K562 (cell line): ENCODE measurements around the gene OR10H5. TPM values are rescaled to one million over a fixed set of nuclear protein-coding genes. Genes with fewer than 3 reads are reported as not detected.

ENCODE experiments used
- ARID1B ChIP-seq: fragments of 450-650 bp; IDR thresholded peaks from 2 replicates; pipeline ENCODE4 v1.6.1; 2016; ENCODE audit warnings: antibody characterized with exemption, mild to moderate bottlenecking, inconsistent platforms
- CEBPB ChIP-seq: fragments of 450-650 bp; IDR thresholded peaks from 2 replicates; pipeline ENCODE4 v1.6.1; 2016; ENCODE audit warnings: missing genetic modification characterization, missing compliant biosample characterization
- DMBX1 ChIP-seq: fragments of 250-450 bp; sonication (Bioruptor Pico); IDR thresholded peaks from 2 replicates; pipeline ENCODE4 v1.8.0; 2022; ENCODE audit warnings: inconsistent platforms, mild to moderate bottlenecking, moderate library complexity, borderline replicate concordance
- ESRRA ChIP-seq: fragments of 450-650 bp; IDR thresholded peaks from 2 replicates; pipeline ENCODE4 v1.6.1; 2014; ENCODE audit warnings: low read depth, mild to moderate bottlenecking, moderate library complexity, borderline replicate concordance
- KDM1A ChIP-seq, 2 experiments: fragments of 450-650 bp; IDR thresholded peaks; 2 replicates each; pipeline ENCODE4 v1.6.1; 2016; ENCODE audit warnings: mild to moderate bottlenecking in 2 of 2
- POLR2AphosphoS5 ChIP-seq: IDR thresholded peaks from 2 replicates; pipeline ENCODE4 v1.6.1; 2011; ENCODE audit warnings: mild to moderate bottlenecking, low read depth, low read length, moderate library complexity; ENCODE audit not compliant: control insufficient read depth, insufficient read depth
- SMARCA4 ChIP-seq: fragments of 450-650 bp; IDR thresholded peaks from 2 replicates; pipeline ENCODE4 v1.6.1; 2016
- TEAD1 ChIP-seq, 2 experiments: fragments of 450-650 bp in 1 of 2; sonication (generic) in 1 of 2; formaldehyde crosslinking; IDR thresholded peaks; 2 replicates each; pipeline versions ENCODE4 v1.4.0 to v1.8.0; 2020 to 2022; ENCODE audit warnings: mild to moderate bottlenecking in 2 of 2, missing genetic modification reagents in 1 of 2
- YY1 ChIP-seq, 3 experiments: IDR thresholded peaks; 2 replicates each; pipeline ENCODE4 v1.6.1; 2011; ENCODE audit warnings: low read length in 2 of 3, mild to moderate bottlenecking in 2 of 3, moderate library complexity in 2 of 3, borderline replicate concordance in 1 of 3, control low read depth in 1 of 3, low read depth in 1 of 3; ENCODE audit not compliant: insufficient read depth in 3 of 3, insufficient replicate concordance in 2 of 3, control insufficient read depth in 1 of 3, insufficient read length in 1 of 3; ENCODE audit errors: extremely low read depth in 1 of 3
- ZNF766 ChIP-seq: fragments of 200-800 bp; sonication (Bioruptor generic); conservative IDR thresholded peaks from 2 replicates; pipeline ENCODE4 v1.6.1; 2016; ENCODE audit warnings: missing genetic modification characterization, missing compliant biosample characterization
- polyA plus RNA-seq, 8 experiments: library from polyadenylated mRNA; depleted of rRNA in 4 of 8; stranded (reverse) in 5 of 8; unstranded in 3 of 8; fragments of >200 nt; fragmentation: Nextera tagmentation in 2 of 8; fragmentation: Illumina TruSeq in 1 of 8; extraction: Ambion mirVana in 2 of 8; extraction: Trizol in 1 of 8; gene quantifications; 2 replicates each; pipeline versions ENCODE4 v1.2.1 to v1.2.3, GENCODE V29; 2011 to 2014; ENCODE audit warnings: inconsistent platforms in 1 of 8, missing spikeins in 1 of 8
- total RNA-seq, 7 experiments: library from RNA; depleted of rRNA in 6 of 7; stranded (reverse); fragments of >200 nt in 6 of 7; fragmentation: Illumina TruSeq in 2 of 7; extraction: Trizol in 2 of 7; gene quantifications; 2 replicates each; pipeline versions ENCODE4 v1.2.1 to v1.2.3, GENCODE V29; 2011 to 2021; ENCODE audit warnings: low replicate concordance in 1 of 7
- TF ChIP-seq, protein P1 (sequence below): fragments of 450-650 bp; IDR thresholded peaks from 2 replicates; pipeline ENCODE4 v1.6.1; 2016; ENCODE audit warnings: antibody characterized with exemption
- TF ChIP-seq, protein P2 (sequence below): fragments of 450-650 bp; IDR thresholded peaks from 2 replicates; pipeline ENCODE4 v1.6.1; 2016; ENCODE audit warnings: mild to moderate bottlenecking, moderate library complexity

The OR10H5 gene
- total and polyA plus RNA-seq, 9 of the 15 experiments (the other 6 are each of a cell fraction or from before 2014, with no cell fraction given): not detected

DNA sequence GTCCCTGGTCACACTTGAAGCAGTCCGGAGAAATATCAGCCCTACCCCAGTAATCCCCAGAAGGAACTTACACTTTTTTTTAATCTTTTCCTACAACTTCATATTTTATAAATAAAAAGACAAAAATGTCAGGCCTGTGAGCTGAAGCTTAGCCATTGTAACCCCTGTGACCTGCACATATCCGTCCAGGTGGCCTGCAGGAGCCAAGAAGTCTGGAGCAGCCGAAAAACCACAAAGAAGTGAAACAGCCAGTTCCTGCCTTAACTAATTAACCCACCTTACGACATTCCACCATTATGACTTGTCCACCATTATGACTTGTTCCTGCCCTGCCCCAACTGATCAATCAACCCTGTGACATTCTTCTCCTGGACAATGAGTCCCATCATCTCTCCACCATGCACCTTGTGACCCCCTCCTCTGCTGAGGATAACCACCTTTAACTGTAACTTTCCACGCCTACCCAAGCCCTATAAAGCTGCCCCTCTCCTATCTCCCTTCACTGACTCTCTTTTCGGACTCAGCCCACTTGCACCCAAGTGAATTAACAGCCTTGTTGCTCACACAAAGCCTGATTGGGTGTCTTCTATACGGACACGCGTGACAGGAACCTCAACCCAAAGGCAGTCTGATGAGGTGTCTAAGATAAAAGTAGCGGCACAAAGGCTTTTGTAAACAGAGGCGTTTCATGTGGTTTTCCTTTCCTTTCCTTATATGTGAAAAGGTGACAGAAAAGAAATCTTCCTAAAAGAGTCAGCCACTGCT is 48.3 kb downstream of the OR10H5 start (continued):
- TF ChIP-seq DMBX1 (0 out of 2 replicates have a peak, but pooled peaks have one; percentile 45), ESRRA (0 out of 2 replicates have a peak, but pooled peaks have one; percentile 8), YY1 (IDR thresholded peaks at IDR 0.05; ENCODE audit: borderline replicate concordance in 1 of 3, control insufficient read depth in 1 of 3, extremely low read depth in 1 of 3, insufficient read depth in 3 of 3, insufficient read length in 1 of 3, insufficient replicate concordance in 2 of 3, low read depth in 1 of 3, low read length in 2 of 3) (peak in 1 of 3 experiments; percentile 46), CEBPB (tag) (0 out of 2 replicates have a peak, but pooled peaks have one; percentile 10), ARID1B (peak; percentile 66), KDM1A (IDR thresholded peaks at IDR 0.05) (peak in 1 of 2 experiments; percentile 25; a peak in 1 of 4 replicates), POLR2AphosphoS5 (peak; percentile 33; the same call in 1 of the 2 replicates), SMARCA4 (peak; percentile 36; the same call in 1 of the 2 replicates), ZNF766 (peak; percentile 61; the same call in 1 of the 2 replicates), TEAD1 (CRISPR knock-in tag; IDR thresholded peaks at IDR 0.05) (peak in 1 of 2 experiments; percentile 60; a peak in 1 of 4 replicates)
- TF ChIP-seq, protein P1, sequence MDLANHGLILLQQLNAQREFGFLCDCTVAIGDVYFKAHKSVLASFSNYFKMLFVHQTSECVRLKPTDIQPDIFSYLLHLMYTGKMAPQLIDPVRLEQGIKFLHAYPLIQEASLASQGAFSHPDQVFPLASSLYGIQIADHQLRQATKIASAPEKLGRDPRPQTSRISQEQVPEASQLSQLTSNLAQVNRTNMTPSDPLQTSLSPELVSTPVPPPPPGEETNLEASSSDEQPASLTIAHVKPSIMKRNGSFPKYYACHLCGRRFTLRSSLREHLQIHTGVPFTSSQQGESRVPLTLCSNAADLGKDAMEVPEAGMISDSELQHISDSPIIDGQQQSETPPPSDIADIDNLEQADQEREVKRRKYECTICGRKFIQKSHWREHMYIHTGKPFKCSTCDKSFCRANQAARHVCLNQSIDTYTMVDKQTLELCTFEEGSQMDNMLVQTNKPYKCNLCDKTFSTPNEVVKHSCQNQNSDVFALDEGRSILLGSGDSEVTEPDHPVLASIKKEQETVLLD: 0 out of 2 replicates have a peak, but pooled peaks have one; percentile 22
- TF ChIP-seq, protein P2, sequence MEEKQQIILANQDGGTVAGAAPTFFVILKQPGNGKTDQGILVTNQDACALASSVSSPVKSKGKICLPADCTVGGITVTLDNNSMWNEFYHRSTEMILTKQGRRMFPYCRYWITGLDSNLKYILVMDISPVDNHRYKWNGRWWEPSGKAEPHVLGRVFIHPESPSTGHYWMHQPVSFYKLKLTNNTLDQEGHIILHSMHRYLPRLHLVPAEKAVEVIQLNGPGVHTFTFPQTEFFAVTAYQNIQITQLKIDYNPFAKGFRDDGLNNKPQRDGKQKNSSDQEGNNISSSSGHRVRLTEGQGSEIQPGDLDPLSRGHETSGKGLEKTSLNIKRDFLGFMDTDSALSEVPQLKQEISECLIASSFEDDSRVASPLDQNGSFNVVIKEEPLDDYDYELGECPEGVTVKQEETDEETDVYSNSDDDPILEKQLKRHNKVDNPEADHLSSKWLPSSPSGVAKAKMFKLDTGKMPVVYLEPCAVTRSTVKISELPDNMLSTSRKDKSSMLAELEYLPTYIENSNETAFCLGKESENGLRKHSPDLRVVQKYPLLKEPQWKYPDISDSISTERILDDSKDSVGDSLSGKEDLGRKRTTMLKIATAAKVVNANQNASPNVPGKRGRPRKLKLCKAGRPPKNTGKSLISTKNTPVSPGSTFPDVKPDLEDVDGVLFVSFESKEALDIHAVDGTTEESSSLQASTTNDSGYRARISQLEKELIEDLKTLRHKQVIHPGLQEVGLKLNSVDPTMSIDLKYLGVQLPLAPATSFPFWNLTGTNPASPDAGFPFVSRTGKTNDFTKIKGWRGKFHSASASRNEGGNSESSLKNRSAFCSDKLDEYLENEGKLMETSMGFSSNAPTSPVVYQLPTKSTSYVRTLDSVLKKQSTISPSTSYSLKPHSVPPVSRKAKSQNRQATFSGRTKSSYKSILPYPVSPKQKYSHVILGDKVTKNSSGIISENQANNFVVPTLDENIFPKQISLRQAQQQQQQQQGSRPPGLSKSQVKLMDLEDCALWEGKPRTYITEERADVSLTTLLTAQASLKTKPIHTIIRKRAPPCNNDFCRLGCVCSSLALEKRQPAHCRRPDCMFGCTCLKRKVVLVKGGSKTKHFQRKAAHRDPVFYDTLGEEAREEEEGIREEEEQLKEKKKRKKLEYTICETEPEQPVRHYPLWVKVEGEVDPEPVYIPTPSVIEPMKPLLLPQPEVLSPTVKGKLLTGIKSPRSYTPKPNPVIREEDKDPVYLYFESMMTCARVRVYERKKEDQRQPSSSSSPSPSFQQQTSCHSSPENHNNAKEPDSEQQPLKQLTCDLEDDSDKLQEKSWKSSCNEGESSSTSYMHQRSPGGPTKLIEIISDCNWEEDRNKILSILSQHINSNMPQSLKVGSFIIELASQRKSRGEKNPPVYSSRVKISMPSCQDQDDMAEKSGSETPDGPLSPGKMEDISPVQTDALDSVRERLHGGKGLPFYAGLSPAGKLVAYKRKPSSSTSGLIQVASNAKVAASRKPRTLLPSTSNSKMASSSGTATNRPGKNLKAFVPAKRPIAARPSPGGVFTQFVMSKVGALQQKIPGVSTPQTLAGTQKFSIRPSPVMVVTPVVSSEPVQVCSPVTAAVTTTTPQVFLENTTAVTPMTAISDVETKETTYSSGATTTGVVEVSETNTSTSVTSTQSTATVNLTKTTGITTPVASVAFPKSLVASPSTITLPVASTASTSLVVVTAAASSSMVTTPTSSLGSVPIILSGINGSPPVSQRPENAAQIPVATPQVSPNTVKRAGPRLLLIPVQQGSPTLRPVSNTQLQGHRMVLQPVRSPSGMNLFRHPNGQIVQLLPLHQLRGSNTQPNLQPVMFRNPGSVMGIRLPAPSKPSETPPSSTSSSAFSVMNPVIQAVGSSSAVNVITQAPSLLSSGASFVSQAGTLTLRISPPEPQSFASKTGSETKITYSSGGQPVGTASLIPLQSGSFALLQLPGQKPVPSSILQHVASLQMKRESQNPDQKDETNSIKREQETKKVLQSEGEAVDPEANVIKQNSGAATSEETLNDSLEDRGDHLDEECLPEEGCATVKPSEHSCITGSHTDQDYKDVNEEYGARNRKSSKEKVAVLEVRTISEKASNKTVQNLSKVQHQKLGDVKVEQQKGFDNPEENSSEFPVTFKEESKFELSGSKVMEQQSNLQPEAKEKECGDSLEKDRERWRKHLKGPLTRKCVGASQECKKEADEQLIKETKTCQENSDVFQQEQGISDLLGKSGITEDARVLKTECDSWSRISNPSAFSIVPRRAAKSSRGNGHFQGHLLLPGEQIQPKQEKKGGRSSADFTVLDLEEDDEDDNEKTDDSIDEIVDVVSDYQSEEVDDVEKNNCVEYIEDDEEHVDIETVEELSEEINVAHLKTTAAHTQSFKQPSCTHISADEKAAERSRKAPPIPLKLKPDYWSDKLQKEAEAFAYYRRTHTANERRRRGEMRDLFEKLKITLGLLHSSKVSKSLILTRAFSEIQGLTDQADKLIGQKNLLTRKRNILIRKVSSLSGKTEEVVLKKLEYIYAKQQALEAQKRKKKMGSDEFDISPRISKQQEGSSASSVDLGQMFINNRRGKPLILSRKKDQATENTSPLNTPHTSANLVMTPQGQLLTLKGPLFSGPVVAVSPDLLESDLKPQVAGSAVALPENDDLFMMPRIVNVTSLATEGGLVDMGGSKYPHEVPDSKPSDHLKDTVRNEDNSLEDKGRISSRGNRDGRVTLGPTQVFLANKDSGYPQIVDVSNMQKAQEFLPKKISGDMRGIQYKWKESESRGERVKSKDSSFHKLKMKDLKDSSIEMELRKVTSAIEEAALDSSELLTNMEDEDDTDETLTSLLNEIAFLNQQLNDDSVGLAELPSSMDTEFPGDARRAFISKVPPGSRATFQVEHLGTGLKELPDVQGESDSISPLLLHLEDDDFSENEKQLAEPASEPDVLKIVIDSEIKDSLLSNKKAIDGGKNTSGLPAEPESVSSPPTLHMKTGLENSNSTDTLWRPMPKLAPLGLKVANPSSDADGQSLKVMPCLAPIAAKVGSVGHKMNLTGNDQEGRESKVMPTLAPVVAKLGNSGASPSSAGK: peak; percentile 57; the same call in 1 of the 2 replicates
